ENCODE measurements around the gene EGR2. TPM values are rescaled to one million over a fixed set of nuclear protein-coding genes. Genes with fewer than 3 reads are reported as not detected.

EGR2 gene
- total and polyA plus RNA-seq, 10 of the 15 experiments (the other 5 are each of a cell fraction or from before 2014, with no cell fraction given) = 8.3 to 56.5 (median 16.2) TPM

DNA sequence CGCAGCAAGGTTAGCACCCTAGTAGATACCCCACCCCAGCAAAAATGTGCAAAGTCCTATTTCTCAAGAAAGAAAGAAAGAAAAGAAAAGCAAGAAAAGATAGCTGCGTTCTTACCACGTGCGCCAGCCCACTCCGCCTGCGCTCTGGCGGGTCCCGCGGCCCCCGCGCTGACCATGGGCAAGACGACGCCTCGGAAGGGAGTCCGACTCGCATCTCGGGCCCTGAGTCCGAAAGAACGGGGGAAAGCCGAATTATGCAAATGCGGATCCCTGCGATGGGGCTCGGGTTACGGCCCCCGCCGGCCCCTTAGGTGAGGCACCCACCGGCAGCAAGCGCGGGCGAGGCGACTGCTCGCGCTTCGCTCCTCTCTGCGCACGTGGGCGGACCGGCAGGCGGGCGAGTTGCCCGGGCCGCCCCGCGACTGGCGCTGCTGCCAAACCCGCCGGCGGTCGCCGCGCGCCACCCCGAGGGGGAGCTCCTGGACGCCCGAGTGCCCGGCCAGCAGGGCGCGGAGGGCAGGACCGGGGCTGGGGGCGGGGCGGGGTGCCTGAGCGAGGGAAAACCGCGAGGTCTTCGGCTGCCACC, 2.4 kb upstream of the EGR2 start (continued):
- TF ChIP-seq, protein P1, sequence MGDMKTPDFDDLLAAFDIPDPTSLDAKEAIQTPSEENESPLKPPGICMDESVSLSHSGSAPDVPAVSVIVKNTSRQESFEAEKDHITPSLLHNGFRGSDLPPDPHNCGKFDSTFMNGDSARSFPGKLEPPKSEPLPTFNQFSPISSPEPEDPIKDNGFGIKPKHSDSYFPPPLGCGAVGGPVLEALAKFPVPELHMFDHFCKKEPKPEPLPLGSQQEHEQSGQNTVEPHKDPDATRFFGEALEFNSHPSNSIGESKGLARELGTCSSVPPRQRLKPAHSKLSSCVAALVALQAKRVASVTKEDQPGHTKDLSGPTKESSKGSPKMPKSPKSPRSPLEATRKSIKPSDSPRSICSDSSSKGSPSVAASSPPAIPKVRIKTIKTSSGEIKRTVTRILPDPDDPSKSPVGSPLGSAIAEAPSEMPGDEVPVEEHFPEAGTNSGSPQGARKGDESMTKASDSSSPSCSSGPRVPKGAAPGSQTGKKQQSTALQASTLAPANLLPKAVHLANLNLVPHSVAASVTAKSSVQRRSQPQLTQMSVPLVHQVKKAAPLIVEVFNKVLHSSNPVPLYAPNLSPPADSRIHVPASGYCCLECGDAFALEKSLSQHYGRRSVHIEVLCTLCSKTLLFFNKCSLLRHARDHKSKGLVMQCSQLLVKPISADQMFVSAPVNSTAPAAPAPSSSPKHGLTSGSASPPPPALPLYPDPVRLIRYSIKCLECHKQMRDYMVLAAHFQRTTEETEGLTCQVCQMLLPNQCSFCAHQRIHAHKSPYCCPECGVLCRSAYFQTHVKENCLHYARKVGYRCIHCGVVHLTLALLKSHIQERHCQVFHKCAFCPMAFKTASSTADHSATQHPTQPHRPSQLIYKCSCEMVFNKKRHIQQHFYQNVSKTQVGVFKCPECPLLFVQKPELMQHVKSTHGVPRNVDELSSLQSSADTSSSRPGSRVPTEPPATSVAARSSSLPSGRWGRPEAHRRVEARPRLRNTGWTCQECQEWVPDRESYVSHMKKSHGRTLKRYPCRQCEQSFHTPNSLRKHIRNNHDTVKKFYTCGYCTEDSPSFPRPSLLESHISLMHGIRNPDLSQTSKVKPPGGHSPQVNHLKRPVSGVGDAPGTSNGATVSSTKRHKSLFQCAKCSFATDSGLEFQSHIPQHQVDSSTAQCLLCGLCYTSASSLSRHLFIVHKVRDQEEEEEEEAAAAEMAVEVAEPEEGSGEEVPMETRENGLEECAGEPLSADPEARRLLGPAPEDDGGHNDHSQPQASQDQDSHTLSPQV (IDR thresholded peaks at IDR 0.05) = no peak
- no peak for TF ChIP-seq RFX5 (IDR thresholded peaks at IDR 0.05; ENCODE audit: low read depth, low read length)
- TF ChIP-seq, protein P2, sequence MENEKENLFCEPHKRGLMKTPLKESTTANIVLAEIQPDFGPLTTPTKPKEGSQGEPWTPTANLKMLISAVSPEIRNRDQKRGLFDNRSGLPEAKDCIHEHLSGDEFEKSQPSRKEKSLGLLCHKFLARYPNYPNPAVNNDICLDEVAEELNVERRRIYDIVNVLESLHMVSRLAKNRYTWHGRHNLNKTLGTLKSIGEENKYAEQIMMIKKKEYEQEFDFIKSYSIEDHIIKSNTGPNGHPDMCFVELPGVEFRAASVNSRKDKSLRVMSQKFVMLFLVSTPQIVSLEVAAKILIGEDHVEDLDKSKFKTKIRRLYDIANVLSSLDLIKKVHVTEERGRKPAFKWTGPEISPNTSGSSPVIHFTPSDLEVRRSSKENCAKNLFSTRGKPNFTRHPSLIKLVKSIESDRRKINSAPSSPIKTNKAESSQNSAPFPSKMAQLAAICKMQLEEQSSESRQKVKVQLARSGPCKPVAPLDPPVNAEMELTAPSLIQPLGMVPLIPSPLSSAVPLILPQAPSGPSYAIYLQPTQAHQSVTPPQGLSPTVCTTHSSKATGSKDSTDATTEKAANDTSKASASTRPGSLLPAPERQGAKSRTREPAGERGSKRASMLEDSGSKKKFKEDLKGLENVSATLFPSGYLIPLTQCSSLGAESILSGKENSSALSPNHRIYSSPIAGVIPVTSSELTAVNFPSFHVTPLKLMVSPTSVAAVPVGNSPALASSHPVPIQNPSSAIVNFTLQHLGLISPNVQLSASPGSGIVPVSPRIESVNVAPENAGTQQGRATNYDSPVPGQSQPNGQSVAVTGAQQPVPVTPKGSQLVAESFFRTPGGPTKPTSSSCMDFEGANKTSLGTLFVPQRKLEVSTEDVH (IDR thresholded peaks at IDR 0.05; ENCODE audit: low read depth, partially characterized antibody) = no peak
- TF ChIP-seq SUPT20H (IDR thresholded peaks at IDR 0.05; ENCODE audit: borderline replicate concordance, control insufficient read depth, low read depth, low read length) = no peak
- TF ChIP-seq PKNOX1 (IDR thresholded peaks at IDR 0.05) = no peak
- TF ChIP-seq ESRRA (IDR thresholded peaks at IDR 0.05; ENCODE audit: low read length) = no peak
- TF ChIP-seq PBX3 (IDR thresholded peaks at IDR 0.05; ENCODE audit: insufficient replicate concordance, low read depth, low read length) = no peak
- TF ChIP-seq PML (IDR thresholded peaks at IDR 0.05; ENCODE audit: low read length) = no peak
- TF ChIP-seq ZBED1 (IDR thresholded peaks at IDR 0.05; ENCODE audit: borderline replicate concordance) = no peak
- no peak for TF ChIP-seq CEBPB (IDR thresholded peaks at IDR 0.05; ENCODE audit: borderline replicate concordance in 1 of 2, low read depth in 2 of 2, low read length in 2 of 2)
- 0 out of 2 replicates have a peak, but pooled peaks have one; percentile 2 for TF ChIP-seq YY1 (IDR thresholded peaks at IDR 0.05; ENCODE audit: low read depth, low read length)
- no peak for TF ChIP-seq MEF2A (IDR thresholded peaks at IDR 0.05; ENCODE audit: insufficient read depth, low read depth, low read length)
- TF ChIP-seq FOXM1 (IDR thresholded peaks at IDR 0.05; ENCODE audit: low read depth, low read length) = no peak
- no peak for TF ChIP-seq ASH2L (IDR thresholded peaks at IDR 0.05; ENCODE audit: borderline replicate concordance, low read depth)
- no peak for TF ChIP-seq MEF2B (IDR thresholded peaks at IDR 0.05; ENCODE audit: partially characterized antibody, poor library complexity, severe bottlenecking)
- TF ChIP-seq RUNX3 (IDR thresholded peaks at IDR 0.05; ENCODE audit: low read length) = no peak
- TF ChIP-seq NBN (IDR thresholded peaks at IDR 0.05) = no peak; the same call in 1 of the 2 replicates
- TF ChIP-seq SMAD5 (IDR thresholded peaks at IDR 0.05; ENCODE audit: low read depth) = no peak
- TF ChIP-seq HDGF (IDR thresholded peaks at IDR 0.05) = no peak
- TF ChIP-seq SRF (IDR thresholded peaks at IDR 0.05; ENCODE audit: low read depth in 2 of 2, low read length in 2 of 2) = no peak
- TF ChIP-seq BHLHE40 (IDR thresholded peaks at IDR 0.05; ENCODE audit: borderline replicate concordance in 1 of 2, low read depth in 2 of 2, low read length in 1 of 2) = peak; percentile 25 to 81; a peak in 2 of 4 replicates

Data from GM12878 (cell line).